AG08396 (cell line): ENCODE results near the gene P2RX2.

Experiments used
- DNase-seq: peaks from one replicate; pipeline ENCODE4 v3.0.0; 2012; ENCODE audit warnings: low spot score, mixed read lengths

P2RX2 gene

GRCh38 chr12:132618683-132619043 is at the start of gene P2RX2:
P2RX2 (plus strand) TSS chr12:132618776; CDS start chr12:132618817, 41 bp downstream.
- no peak for DNase-seq

GRCh38 chr12:132568826-132569480 is 49.6 kb upstream of the P2RX2 start:
- no peak for DNase-seq

GRCh38 chr12:132569856-132570480 is 48.6 kb upstream of the P2RX2 start:
- no peak for DNase-seq

- DNase-seq: no peak
Observed at GRCh38 chr12:132570635-132571034, 47.9 kb upstream of the P2RX2 start.

- DNase-seq: no peak
Observed at GRCh38 chr12:132571051-132571450, 47.5 kb upstream of the P2RX2 start.

- no peak for DNase-seq
Observed at GRCh38 chr12:132571598-132571997, 47.0 kb upstream of the P2RX2 start.

GRCh38 chr12:132572106-132572505 is 46.5 kb upstream of the P2RX2 start:
- DNase-seq: no peak

- DNase-seq: no peak
Observed at GRCh38 chr12:132572801-132573760, 45.5 kb upstream of the P2RX2 start.

- DNase-seq: no peak
Observed at GRCh38 chr12:132574271-132574996, 44.1 kb upstream of the P2RX2 start.

GRCh38 chr12:132575661-132576060 is 42.9 kb upstream of the P2RX2 start:
- no peak for DNase-seq

GRCh38 chr12:132576701-132577100 is 41.9 kb upstream of the P2RX2 start:
- no peak for DNase-seq

- DNase-seq: no peak
Observed at GRCh38 chr12:132577191-132577920, 41.2 kb upstream of the P2RX2 start.

GRCh38 chr12:132578118-132578517 is 40.5 kb upstream of the P2RX2 start:
- DNase-seq: no peak

GRCh38 chr12:132578826-132579225 is 39.8 kb upstream of the P2RX2 start:
- DNase-seq: no peak

GRCh38 chr12:132579744-132580143 is 38.8 kb upstream of the P2RX2 start:
- no peak for DNase-seq

- no peak for DNase-seq
Observed at GRCh38 chr12:132580701-132581292, 37.8 kb upstream of the P2RX2 start.

- DNase-seq: no peak
Observed at GRCh38 chr12:132581348-132582057, 37.1 kb upstream of the P2RX2 start.

GRCh38 chr12:132582058-132582420 is 36.5 kb upstream of the P2RX2 start:
- peak; percentile 55 for DNase-seq

GRCh38 chr12:132582582-132583410 is 35.8 kb upstream of the P2RX2 start:
- DNase-seq: no peak

GRCh38 chr12:132583411-132583710 is 35.2 kb upstream of the P2RX2 start:
- no peak for DNase-seq
